Upper lobe of right lung (tissue), 1 donor: ENCODE measurements around the gene ATP2B3. TPM values are rescaled to one million over a fixed set of nuclear protein-coding genes. Genes with fewer than 3 reads are reported as not detected.

ENCODE experiments used
- ATAC-seq: fragments of 200-7000 bp; cut with Tn5 transposase; one replicate; pipeline ENCODE4 v1.9.1; 2020; ENCODE audit warnings: mild to moderate bottlenecking, moderate library complexity
- DNase-seq: peaks from one replicate; pipeline ENCODE4 v3.0.0-alpha.2; 2020
- H3K27ac ChIP-seq: fragments of 200-600 bp; one replicate; pipeline ENCODE4 v1.8.0; 2022
- H3K27me3 ChIP-seq: fragments of 200-600 bp; one replicate; pipeline ENCODE4 v1.8.0; 2022; ENCODE audit warnings: mild to moderate bottlenecking
- H3K36me3 ChIP-seq: fragments of 200-600 bp; one replicate; pipeline ENCODE4 v1.8.0; 2022
- H3K4me1 ChIP-seq: fragments of 200-600 bp; one replicate; pipeline ENCODE4 v1.8.0; 2022
- H3K4me3 ChIP-seq: fragments of 200-600 bp; one replicate; pipeline ENCODE4 v1.8.0; 2022; ENCODE audit warnings: mild to moderate bottlenecking
- H3K9me3 ChIP-seq: fragments of 200-600 bp; one replicate; pipeline ENCODE4 v1.8.0; 2022
- intact Hi-C: fragments of 100-400 bp; cut with DNase I; formaldehyde crosslinking; loops from one replicate; pipeline ENCODE4 v1.11.0; 2022
- total RNA-seq: library from RNA; stranded (reverse); fragmentation: NEBNext Ultra II Directional; extraction: Animal tissue kit (Norgen Biotek cat#: 25700); gene quantifications from one replicate; pipeline ENCODE4 v1.2.1, GENCODE V29; 2021
- TF ChIP-seq, protein P1 (sequence below): fragments of 200-600 bp; IDR thresholded peaks from one replicate; pipeline ENCODE4 v1.8.0; 2022; ENCODE audit warnings: antibody characterized with exemption
- donor health status: DM: no; HTN: yes; CAD: no; lungs with severe emphysema.

Gene ATP2B3
- total RNA-seq, 1 donor from 2014 or later, result not detected

DNA sequence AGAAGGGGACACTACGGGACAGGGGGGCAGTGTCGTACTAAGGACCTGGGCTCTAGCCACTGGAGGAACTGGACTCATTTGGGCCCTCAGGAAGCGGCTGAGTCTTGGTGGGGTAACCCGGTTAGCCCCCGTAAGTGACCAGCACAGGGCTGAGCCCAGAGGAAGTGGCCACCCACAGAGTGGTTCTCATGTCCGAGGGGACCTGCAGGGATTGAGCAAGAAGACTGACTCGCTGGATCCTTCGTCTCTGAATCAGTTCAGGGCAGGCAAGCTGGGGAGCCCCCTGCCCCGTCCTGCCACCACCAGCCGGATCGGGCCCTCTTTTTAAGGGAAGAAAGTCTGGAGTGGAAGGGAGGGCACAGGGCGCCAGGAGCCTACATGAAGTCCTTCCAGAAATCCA lies 23.4 kb upstream of the ATP2B3 start:
- H3K36me3 ChIP-seq, result no peaks in the 10 kb centered on the region
- H3K9me3 ChIP-seq, result no peaks in the 10 kb centered on the region
- ATAC-seq (no peak), DNase-seq (no peak)
- intact Hi-C loops, result no loop called here
- no peak overlapping the region for H3K27ac ChIP-seq
- H3K27me3 ChIP-seq, result no peaks in the 10 kb centered on the region
- H3K4me3 ChIP-seq, result no peak overlapping the region
- no peaks in the 10 kb centered on the region for H3K4me1 ChIP-seq
- TF ChIP-seq, protein P1, sequence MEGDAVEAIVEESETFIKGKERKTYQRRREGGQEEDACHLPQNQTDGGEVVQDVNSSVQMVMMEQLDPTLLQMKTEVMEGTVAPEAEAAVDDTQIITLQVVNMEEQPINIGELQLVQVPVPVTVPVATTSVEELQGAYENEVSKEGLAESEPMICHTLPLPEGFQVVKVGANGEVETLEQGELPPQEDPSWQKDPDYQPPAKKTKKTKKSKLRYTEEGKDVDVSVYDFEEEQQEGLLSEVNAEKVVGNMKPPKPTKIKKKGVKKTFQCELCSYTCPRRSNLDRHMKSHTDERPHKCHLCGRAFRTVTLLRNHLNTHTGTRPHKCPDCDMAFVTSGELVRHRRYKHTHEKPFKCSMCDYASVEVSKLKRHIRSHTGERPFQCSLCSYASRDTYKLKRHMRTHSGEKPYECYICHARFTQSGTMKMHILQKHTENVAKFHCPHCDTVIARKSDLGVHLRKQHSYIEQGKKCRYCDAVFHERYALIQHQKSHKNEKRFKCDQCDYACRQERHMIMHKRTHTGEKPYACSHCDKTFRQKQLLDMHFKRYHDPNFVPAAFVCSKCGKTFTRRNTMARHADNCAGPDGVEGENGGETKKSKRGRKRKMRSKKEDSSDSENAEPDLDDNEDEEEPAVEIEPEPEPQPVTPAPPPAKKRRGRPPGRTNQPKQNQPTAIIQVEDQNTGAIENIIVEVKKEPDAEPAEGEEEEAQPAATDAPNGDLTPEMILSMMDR, result no peak

DNA sequence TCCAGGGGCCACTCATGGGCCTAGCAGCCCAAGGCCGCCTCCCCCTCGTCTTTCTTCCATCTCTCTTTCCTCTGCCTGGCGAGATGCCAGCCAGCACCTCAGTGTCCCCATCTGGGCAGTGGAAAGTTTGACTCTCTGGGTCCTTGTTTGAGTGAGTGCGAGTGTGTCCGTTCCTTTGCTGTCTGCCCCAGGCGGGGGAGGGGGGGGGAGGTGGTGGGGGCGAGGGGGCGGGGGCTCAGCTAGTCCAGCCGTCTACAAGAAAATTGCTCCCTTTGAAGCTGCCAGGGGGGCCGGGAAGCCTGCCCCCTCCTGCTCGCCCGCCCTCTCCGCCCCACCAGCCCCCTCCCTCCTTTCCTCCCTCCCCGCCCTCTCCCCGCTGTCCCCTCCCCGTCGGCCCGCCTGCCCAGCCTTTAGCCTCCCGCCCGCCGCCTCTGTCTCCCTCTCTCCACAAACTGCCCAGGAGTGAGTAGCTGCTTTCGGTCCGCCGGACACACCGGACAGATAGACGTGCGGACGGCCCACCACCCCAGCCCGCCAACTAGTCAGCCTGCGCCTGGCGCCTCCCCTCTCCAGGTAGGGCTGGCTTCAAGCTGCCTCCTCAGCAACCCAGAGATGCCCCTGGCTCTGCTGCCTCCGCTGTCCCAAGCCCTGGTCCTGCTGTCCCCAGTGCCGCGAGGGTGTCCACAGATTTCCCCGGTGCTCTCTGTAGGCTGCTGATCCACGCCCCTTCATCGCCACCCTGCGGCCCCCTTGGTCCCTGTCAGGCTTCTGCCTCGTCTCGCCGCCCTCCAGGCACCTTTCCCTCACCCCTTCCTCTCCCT lies 22.7 kb upstream of the ATP2B3 start, which contains the start of gene BGN:
Gene BGN (plus strand): TSS at position 440 of the 821 bp plus-strand sequence. CDS start 9,652 bp downstream, outside the sequence.
- intact Hi-C loops, result no loop called here
- H3K4me3 ChIP-seq, result peak within 1 kb of the TSS; percentile 40
- no peaks in the 10 kb centered on the region for H3K4me1 ChIP-seq
- no peaks in the 10 kb centered on the region for H3K36me3 ChIP-seq
- H3K9me3 ChIP-seq, result no peaks in the 10 kb centered on the region
- H3K27me3 ChIP-seq, result no peaks in the 10 kb centered on the region
- ATAC-seq (peak; percentile 43), DNase-seq (no peak)
- H3K27ac ChIP-seq, result peak within 1 kb of the TSS; percentile 30
- TF ChIP-seq, protein P1, result peak; percentile 28

GRCh38 chrX:153495362-153495751 lies 22.1 kb upstream of the ATP2B3 start:
- ATAC-seq, result peak; percentile 15

DNA sequence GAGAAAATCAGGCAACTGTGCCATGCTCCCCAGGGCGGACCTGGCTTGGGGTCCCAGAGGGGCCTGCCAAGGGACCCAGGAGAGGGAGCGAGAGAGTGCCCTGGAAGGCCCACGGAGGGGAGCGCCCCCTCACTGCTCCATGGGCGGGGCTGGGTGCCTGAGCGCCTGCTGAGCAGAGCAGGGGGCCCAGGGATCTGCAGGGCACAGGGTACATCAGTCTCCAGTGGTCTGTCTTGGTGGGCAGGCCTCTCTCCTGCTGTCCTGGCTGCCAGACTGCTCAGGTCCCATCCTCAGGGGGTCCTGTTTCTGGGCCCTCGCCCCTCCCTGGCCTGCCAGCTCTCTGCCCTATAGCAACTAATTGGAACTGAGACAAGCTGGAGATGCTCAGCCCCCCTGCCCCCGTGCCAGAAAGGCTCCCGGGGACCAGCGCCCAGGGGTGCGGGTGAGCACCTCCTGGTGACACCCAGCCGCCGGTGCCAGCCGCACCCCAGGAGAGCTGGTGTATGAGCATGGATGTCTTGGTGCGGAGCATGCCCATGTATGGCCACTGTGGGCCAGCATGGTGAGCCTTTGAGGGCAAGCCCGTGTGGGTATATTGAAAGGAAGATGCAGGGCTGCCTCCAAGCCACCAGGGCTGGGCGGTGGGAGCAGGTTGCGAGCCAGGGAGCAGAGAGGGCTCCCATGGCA lies 21.4 kb upstream of the ATP2B3 start:
- H3K27ac ChIP-seq, result no peak overlapping the region
- H3K9me3 ChIP-seq, result no peaks in the 10 kb centered on the region
- peak overlapping the region; percentile 40 for H3K4me3 ChIP-seq
- H3K4me1 ChIP-seq, result no peaks in the 10 kb centered on the region
- TF ChIP-seq, protein P1, result no peak
- H3K36me3 ChIP-seq, result no peaks in the 10 kb centered on the region
- intact Hi-C loops, result no loop called here
- no peaks in the 10 kb centered on the region for H3K27me3 ChIP-seq
- no peak for DNase-seq
- no peak for ATAC-seq

More at GRCh38 chrX:153495362-153495751, 22.1 kb upstream of the ATP2B3 start:
- intact Hi-C loops, result no loop called here
- Histone ChIP-seq H3K4me3 (peak overlapping the region; percentile 40), H3K36me3 (no peaks in the 10 kb centered on the region), H3K27me3 (no peaks in the 10 kb centered on the region), H3K4me1 (no peaks in the 10 kb centered on the region), H3K9me3 (no peaks in the 10 kb centered on the region), H3K27ac (peak overlapping the region; percentile 30)
- DNase-seq, result no peak
- TF ChIP-seq, protein P1, result no peak

DNA sequence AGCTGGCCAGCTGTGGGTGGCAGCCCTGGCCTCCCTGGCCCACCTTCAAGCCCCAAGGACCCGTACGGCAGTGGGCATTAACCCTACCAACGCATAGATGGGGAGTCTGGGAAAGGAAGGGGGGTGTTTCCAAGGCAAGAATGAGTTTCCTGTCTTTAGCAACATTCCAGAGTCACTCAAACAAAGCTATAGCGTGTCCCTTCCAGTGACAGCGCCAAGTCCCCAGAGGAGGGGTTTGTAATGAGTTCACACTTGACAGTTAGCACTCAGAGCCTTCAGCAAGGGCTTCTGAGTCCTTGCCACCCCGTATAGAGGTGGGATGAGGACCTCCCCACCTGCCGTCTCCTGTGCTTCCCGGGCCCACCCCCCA lies 20.9 kb upstream of the ATP2B3 start:
- Histone ChIP-seq H3K9me3 (no peaks in the 10 kb centered on the region), H3K27ac (no peak overlapping the region), H3K4me3 (peak overlapping the region; percentile 40), H3K27me3 (no peaks in the 10 kb centered on the region), H3K36me3 (no peaks in the 10 kb centered on the region), H3K4me1 (no peaks in the 10 kb centered on the region)
- intact Hi-C loops, result no loop called here
- no peak for DNase-seq
- TF ChIP-seq, protein P1, result no peak
- ATAC-seq, result no peak
